Liver (tissue), 9 donors: ENCODE data around the gene F7. TPM values are rescaled to one million over a fixed set of nuclear protein-coding genes. Genes with fewer than 3 reads are reported as not detected.

Experiments
- DNase-seq: peaks from one replicate; pipeline ENCODE4 v3.0.0-alpha.2; 2017; ENCODE audit warnings: low spot score
- H3K27ac ChIP-seq, 2 donors: one replicate each; pipeline ENCODE4 v1.7.0; 2013; ENCODE audit warnings: inconsistent platforms in 2 of 2, low read length in 2 of 2, control low read depth in 1 of 2, low read depth in 1 of 2, mild to moderate bottlenecking in 1 of 2
- H3K27me3 ChIP-seq, 4 donors: one replicate each; pipeline versions ENCODE4 v1.6.1 to v1.7.0; 2013; ENCODE audit warnings: low read length in 3 of 4, inconsistent platforms in 1 of 4, mild to moderate bottlenecking in 1 of 4, moderate library complexity in 1 of 4; ENCODE audit not compliant: control insufficient read depth in 4 of 4, insufficient read depth in 4 of 4
- H3K36me3 ChIP-seq, 4 donors: one replicate each; pipeline versions ENCODE4 v1.6.1 to v1.7.0; 2013; ENCODE audit warnings: low read length in 3 of 4, mild to moderate bottlenecking in 3 of 4, low read depth in 1 of 4, moderate library complexity in 1 of 4; ENCODE audit not compliant: control insufficient read depth in 4 of 4, insufficient read depth in 3 of 4
- H3K4me1 ChIP-seq, 4 donors: one replicate each; pipeline versions ENCODE4 v1.6.1 to v1.7.0; 2013; ENCODE audit warnings: low read length in 3 of 4, mild to moderate bottlenecking in 3 of 4, moderate library complexity in 1 of 4; ENCODE audit not compliant: control insufficient read depth in 4 of 4, insufficient read depth in 4 of 4
- H3K4me3 ChIP-seq, 3 donors: one replicate each; pipeline versions ENCODE4 v1.6.1 to v1.7.0; 2013; ENCODE audit warnings: low read length in 3 of 3, control low read depth in 1 of 3, low read depth in 1 of 3, mild to moderate bottlenecking in 1 of 3
- H3K9ac ChIP-seq, 2 donors: one replicate each; pipeline ENCODE4 v1.7.0; 2013; ENCODE audit warnings: low read length in 2 of 2, mild to moderate bottlenecking in 2 of 2, moderate library complexity in 2 of 2, control low read depth in 1 of 2, low read depth in 1 of 2
- H3K9me3 ChIP-seq, 4 donors: one replicate each; pipeline versions ENCODE4 v1.6.1 to v1.7.0; 2013; ENCODE audit warnings: low read length in 3 of 4; ENCODE audit not compliant: control insufficient read depth in 4 of 4
- ATF3 ChIP-seq: IDR thresholded peaks from 2 replicates; pipeline ENCODE4 v1.6.1; 2016; ENCODE audit warnings: antibody characterized with exemption
- CTCF ChIP-seq: fragments of 150-350 bp; IDR thresholded peaks from 2 replicates; pipeline ENCODE4 v1.5.1; 2017; ENCODE audit warnings: improper control_type of control experiment, low read depth, low read length; ENCODE audit not compliant: missing input control
- EGR1 ChIP-seq, 2 donors: IDR thresholded peaks; 2 replicates each; pipeline ENCODE4 v1.6.1; 2016 to 2018; ENCODE audit warnings: antibody characterized with exemption in 2 of 2, low read depth in 2 of 2
- FOXA1 ChIP-seq: IDR thresholded peaks from 2 replicates; pipeline ENCODE4 v1.6.1; 2016; ENCODE audit warnings: antibody characterized with exemption
- FOXA2 ChIP-seq: IDR thresholded peaks from 2 replicates; pipeline ENCODE4 v1.6.1; 2016; ENCODE audit warnings: antibody characterized with exemption
- GABPA ChIP-seq, 2 donors: IDR thresholded peaks in 1 of 2; conservative IDR thresholded peaks in 1 of 2; 2 replicates each; pipeline ENCODE4 v1.6.1; 2016; ENCODE audit warnings: antibody characterized with exemption in 2 of 2, mild to moderate bottlenecking in 1 of 2, moderate library complexity in 1 of 2
- HNF4A ChIP-seq, 2 donors: conservative IDR thresholded peaks; 2 replicates each; pipeline ENCODE4 v1.6.1; 2016; ENCODE audit warnings: antibody characterized with exemption in 2 of 2, mild to moderate bottlenecking in 2 of 2
- HNF4G ChIP-seq: IDR thresholded peaks from 2 replicates; pipeline ENCODE4 v1.6.1; 2016; ENCODE audit warnings: antibody characterized with exemption
- JUND ChIP-seq, 2 donors: IDR thresholded peaks; 2 replicates each; pipeline ENCODE4 v1.6.1; 2016; ENCODE audit warnings: antibody characterized with exemption in 2 of 2
- MAX ChIP-seq: IDR thresholded peaks from 2 replicates; pipeline ENCODE4 v1.6.1; 2016; ENCODE audit warnings: antibody characterized with exemption
- NR2F2 ChIP-seq: IDR thresholded peaks from 2 replicates; pipeline ENCODE4 v1.6.1; 2016; ENCODE audit warnings: antibody characterized with exemption
- RAD21 ChIP-seq, 2 donors: IDR thresholded peaks; 2 replicates each; pipeline ENCODE4 v1.6.1; 2016; ENCODE audit warnings: antibody characterized with exemption in 2 of 2, mild to moderate bottlenecking in 2 of 2
- REST ChIP-seq: IDR thresholded peaks from 2 replicates; pipeline ENCODE4 v1.6.1; 2016; ENCODE audit warnings: antibody characterized with exemption, mild to moderate bottlenecking
- RXRA ChIP-seq, 2 donors: IDR thresholded peaks; 2 replicates each; pipeline ENCODE4 v1.6.1; 2017 to 2018; ENCODE audit warnings: antibody characterized with exemption in 2 of 2, mild to moderate bottlenecking in 1 of 2
- SP1 ChIP-seq: IDR thresholded peaks from 2 replicates; pipeline ENCODE4 v1.6.1; 2018; ENCODE audit warnings: antibody characterized with exemption, mild to moderate bottlenecking
- TAF1 ChIP-seq: conservative IDR thresholded peaks from 2 replicates; pipeline ENCODE4 v1.6.1; 2016; ENCODE audit warnings: antibody characterized with exemption, mild to moderate bottlenecking
- YY1 ChIP-seq: IDR thresholded peaks from 2 replicates; pipeline ENCODE4 v1.6.1; 2016; ENCODE audit warnings: antibody characterized with exemption, mild to moderate bottlenecking
- ZBTB33 ChIP-seq: IDR thresholded peaks from 2 replicates; pipeline ENCODE4 v1.6.1; 2016; ENCODE audit warnings: antibody characterized with exemption
- WGBS: extraction: QIAGEN DNeasy Blood & Tissue Kit; methylation state at CpG from one replicate; pipeline ENCODE4 v1.1.7; 2013; 5-methylcytosine and 5-hydroxymethylcytosine counted together
- polyA plus RNA-seq, 2 donors: library from polyadenylated mRNA; stranded (reverse) in 1 of 2; unstranded in 1 of 2; fragments of 200-250 nt in 1 of 2; fragments of >200 nt in 1 of 2; fragmentation: Nextera tagmentation in 1 of 2; extraction: Ambion mirVana in 1 of 2; gene quantifications; one replicate each; pipeline versions ENCODE4 v1.2.1 to v1.2.3, GENCODE V29; 2013 to 2015
- total RNA-seq, 2 donors: library from RNA; depleted of rRNA; stranded (reverse); fragments of >200 nt; gene quantifications; one replicate each; pipeline ENCODE4 v1.2.3, GENCODE V29; 2014
- donor health status: healthy.
- donor health status: healthy.
- donor health status: healthy.
- donor health status: healthy.
- donor health status: healthy.

Gene F7
- total and polyA plus RNA-seq, 4 donors: 46.6 to 92.6 (median 66.2) TPM

GRCh38 chr13:113096745-113097305, 8.8 kb upstream of the F7 start:
- no peak overlapping the region for H3K4me3 ChIP-seq
- no peaks in the 10 kb centered on the region for H3K9me3 ChIP-seq
- H3K27me3 ChIP-seq: no peaks in the 10 kb centered on the region
- no peak overlapping the region for H3K27ac ChIP-seq
- no peaks in the 10 kb centered on the region for H3K4me1 ChIP-seq
- no peak for DNase-seq
- whole genome bisulfite sequencing: 96% methylated on average over 52 of the region's 52 CpGs
- TF ChIP-seq YY1 (no peak), JUND (IDR thresholded peaks at IDR 0.05) (no peak), SP1 (no peak), ATF3 (no peak), ZBTB33 (no peak), EGR1 (IDR thresholded peaks at IDR 0.05; ENCODE audit: low read depth in 2 of 2) (no peak), FOXA1 (no peak), MAX (no peak), REST (no peak), GABPA (IDR thresholded peaks at IDR 0.05 in 1 of 2, conservative IDR thresholded peaks at IDR 0.05 in 1 of 2) (no peak), RXRA (IDR thresholded peaks at IDR 0.05) (no peak), HNF4G (no peak), HNF4A (conservative IDR thresholded peaks at IDR 0.05) (no peak), RAD21 (IDR thresholded peaks at IDR 0.05) (no peak), TAF1 (no peak), NR2F2 (no peak), CTCF (no peak), FOXA2 (no peak)
- H3K36me3 ChIP-seq: peaks cover 0 to 4% (median 2%) of the 10 kb centered on the region in 4 donors
- H3K9ac ChIP-seq: no peak overlapping the region
